HepG2 (cell line): ENCODE results near the gene ST8SIA2. TPM values are rescaled to one million over a fixed set of nuclear protein-coding genes. Genes with fewer than 3 reads are reported as not detected.

ENCODE experiments used
- ATAC-seq: fragments of 200-7000 bp; cut with Tn5 transposase; 3 replicates; pipeline ENCODE4 v1.9.1; 2020; ENCODE audit warnings: mild to moderate bottlenecking, moderate library complexity
- BruUV-seq: library from RNA; stranded (reverse); fragments of 400-500 nt; replicated peaks from 2 replicates; lab custom pipeline; 2021; lab: Mats Ljungman, UMichigan
- CTCF ChIA-PET: fragments of 300-600 bp; formaldehyde crosslinking; extraction: SDS; loops from one replicate; lab custom pipeline; 2021; ENCODE audit warnings: low total read pairs, inconsistent platforms, low intra/inter-chr PET ratio; lab: Yijun Ruan, JAX
- POLR2A ChIA-PET: fragments of 350-600 bp; sonication (Branson Sonifier 250); formaldehyde crosslinking; loops from one replicate; lab custom pipeline; 2020; ENCODE audit warnings: antibody characterized with exemption, inconsistent platforms; lab: Yijun Ruan, JAX
- DNase-seq: peaks from one replicate; pipeline ENCODE4 v3.0.0-alpha.2; 2015; ENCODE audit warnings: low spot score
- FAIRE-seq: peaks from 3 replicates; lab custom pipeline; 2011; peaks lifted over from hg19 to GRCh38; lab: Jason Lieb, UNC
- H2AFZ ChIP-seq: one replicate; pipeline ENCODE4 v1.6.1; 2011; ENCODE audit warnings: low read length, inconsistent platforms
- H3K27ac ChIP-seq: fragments of 300-600 bp; 3 replicates; pipeline ENCODE4 v1.8.0; 2011; ENCODE audit warnings: mixed run types, mild to moderate bottlenecking, mixed read lengths, low read length, inconsistent platforms; ENCODE audit not compliant: insufficient read depth; ENCODE audit errors: extremely low read length
- H3K27me3 ChIP-seq, 2 experiments: fragments of 200-600 bp in 1 of 2; 2 replicates in 1 of 2; 3 replicates in 1 of 2; pipeline versions ENCODE4 v1.6.0 to v1.8.0; 2011; ENCODE audit warnings: low read length in 2 of 2, mild to moderate bottlenecking in 2 of 2, moderate library complexity in 2 of 2, inconsistent platforms in 1 of 2; ENCODE audit not compliant: insufficient read depth in 2 of 2, control insufficient read depth in 1 of 2
- H3K36me3 ChIP-seq, 2 experiments: fragments of 200-600 bp in 1 of 2; replicated peaks in 1 of 2; 2 replicates in 1 of 2; 3 replicates in 1 of 2; pipeline versions ENCODE4 v1.5.1 to v1.8.0; 2011; ENCODE audit warnings: low read length in 2 of 2, inconsistent platforms in 1 of 2; ENCODE audit not compliant: insufficient read depth in 2 of 2, control insufficient read depth in 1 of 2
- H3K4me1 ChIP-seq: 2 replicates; pipeline ENCODE4 v1.5.1; 2012; ENCODE audit warnings: low read length, inconsistent platforms; ENCODE audit not compliant: insufficient read depth
- H3K4me2 ChIP-seq: 2 replicates; pipeline ENCODE4 v1.6.0; 2011; ENCODE audit warnings: low read depth, low read length, inconsistent platforms
- H3K4me3 ChIP-seq, 3 experiments: fragments of 200-600 bp in 1 of 3; sonication (generic), shearing (Covaris generic) in 1 of 3; replicated peaks in 1 of 3; 2 replicates each; pipeline ENCODE4 v1.5.1; 2011 to 2016; ENCODE audit warnings: low read length in 3 of 3, inconsistent platforms in 2 of 3, low read depth in 2 of 3, mild to moderate bottlenecking in 2 of 3, control low read depth in 1 of 3, mixed read lengths in 1 of 3; ENCODE audit not compliant: insufficient read depth in 1 of 3
- H3K79me2 ChIP-seq: one replicate; pipeline ENCODE4 v1.6.1; 2011; ENCODE audit warnings: low read length, inconsistent platforms; ENCODE audit not compliant: insufficient read depth
- H3K9ac ChIP-seq: 2 replicates; pipeline ENCODE4 v1.6.0; 2011; ENCODE audit warnings: mild to moderate bottlenecking, low read depth, low read length, inconsistent platforms; ENCODE audit not compliant: insufficient read depth
- H3K9me3 ChIP-seq: 2 replicates; pipeline ENCODE4 v1.5.1; 2012; ENCODE audit warnings: mild to moderate bottlenecking, low read length
- H4K20me1 ChIP-seq: 2 replicates; pipeline ENCODE4 v1.6.0; 2011; ENCODE audit warnings: inconsistent platforms, mild to moderate bottlenecking, low read length, moderate library complexity; ENCODE audit not compliant: insufficient read depth
- FLYWCH1 ChIP-seq: sonication (generic); formaldehyde crosslinking; IDR thresholded peaks from 2 replicates; pipeline ENCODE4 v1.8.1; 2023; ENCODE audit warnings: mild to moderate bottlenecking, missing genetic modification reagents
- HDAC2 ChIP-seq: sonication (generic); formaldehyde crosslinking; IDR thresholded peaks from 2 replicates; pipeline ENCODE4 v1.4.0; 2020; ENCODE audit warnings: missing genetic modification reagents
- NPAS2 ChIP-seq: sonication (generic); formaldehyde crosslinking; IDR thresholded peaks from 2 replicates; pipeline ENCODE4 v1.8.0; 2022; ENCODE audit warnings: mild to moderate bottlenecking, missing genetic modification reagents, borderline replicate concordance
- STAT5B ChIP-seq: sonication (generic); formaldehyde crosslinking; IDR thresholded peaks from 2 replicates; pipeline ENCODE4 v1.4.0; 2020; ENCODE audit warnings: missing genetic modification reagents
- ZBTB40 ChIP-seq, 2 experiments: fragments of 450-650 bp in 1 of 2; sonication (generic) in 1 of 2; formaldehyde crosslinking in 1 of 2; IDR thresholded peaks; 2 replicates each; pipeline versions ENCODE4 v1.6.1 to v1.8.0; 2016 to 2022; ENCODE audit warnings: antibody characterized with exemption in 1 of 2, mild to moderate bottlenecking in 1 of 2, missing genetic modification reagents in 1 of 2
- ZNF17 ChIP-seq: sonication (generic); formaldehyde crosslinking; IDR thresholded peaks from 2 replicates; pipeline ENCODE4 v1.5.0; 2020; ENCODE audit warnings: mild to moderate bottlenecking, missing genetic modification reagents
- ZNF879 ChIP-seq: sonication (generic); formaldehyde crosslinking; IDR thresholded peaks from 2 replicates; pipeline ENCODE4 v1.8.1; 2023; ENCODE audit warnings: missing genetic modification reagents
- WGBS: methylation state at CpG from one replicate; pipeline ENCODE4 v1.1.6; 2017; ENCODE audit warnings: low lambda C conversion rate; 5-methylcytosine and 5-hydroxymethylcytosine counted together
- in situ Hi-C: cut with HindIII; loops from 2 replicates; pipeline ENCODE4 v1.10.0; 2017; ENCODE audit warnings: low pct_unique_long_range_greater_than_20kb; ENCODE audit not compliant: extremely low pct_ligation_motif_present
- intact Hi-C: fragments of 100-400 bp; cut with micrococcal nuclease; formaldehyde crosslinking; loops from one replicate; pipeline ENCODE4 v1.10.0; 2022; ENCODE audit not compliant: unreplicated experiment
- polyA plus RNA-seq, 8 experiments: library from polyadenylated mRNA; depleted of rRNA in 3 of 8; stranded (reverse) in 7 of 8; unstranded in 1 of 8; fragments of >200 nt; fragmentation: Illumina TruSeq in 4 of 8; extraction: Trizol in 4 of 8; gene quantifications; 2 replicates each; pipeline versions ENCODE4 v1.2.1 to v1.2.3, GENCODE V29; 2011 to 2016; ENCODE audit warnings: low read depth in 4 of 8, missing spikeins in 1 of 8, mixed read lengths in 1 of 8; ENCODE audit not compliant: insufficient read depth in 1 of 8
- total RNA-seq, 5 experiments: library from RNA; depleted of rRNA; stranded (reverse); fragments of >200 nt; fragmentation: Illumina TruSeq; extraction: Trizol; gene quantifications; 2 replicates each; pipeline ENCODE4 v1.2.3, GENCODE V29; 2016; ENCODE audit warnings: low read depth in 1 of 5

The ST8SIA2 gene
- total and polyA plus RNA-seq, 2 of the 13 experiments (the other 11 are each of a cell fraction or from before 2014, with no cell fraction given): not detected

GRCh38 chr15:92355307-92355706, 38.4 kb upstream of the ST8SIA2 start (continued):
- TF ChIP-seq ZBTB40 (IDR thresholded peaks at IDR 0.05) (no peak), ZBTB40 (CRISPR knock-in tag; IDR thresholded peaks at IDR 0.05) (no peak)
- TF ChIP-seq, all 625 proteins: peak for 2

GRCh38 chr15:92361321-92362000, 32.2 kb upstream of the ST8SIA2 start:
- H3K27me3 ChIP-seq: peaks cover 0 to 12% of the 10 kb centered on the region in 2 experiments; a peak in 2 of 5 replicates
- H2AFZ ChIP-seq: no peak overlapping the region
- DNase-seq (no peak), ATAC-seq (no peak), FAIRE-seq (no peak)
- ChIA-PET CTCF (no interaction called here), POLR2A (no interaction called here)
- peaks cover 17% of the 10 kb centered on the region for H3K4me1 ChIP-seq
- intact Hi-C loops: no loop called here
- H3K9ac ChIP-seq: no peak overlapping the region
- no peaks in the 10 kb centered on the region for H3K9me3 ChIP-seq
- WGBS: 22% methylated on average over 10 of the region's 10 CpGs
- no peak for TF ChIP-seq NPAS2 (CRISPR knock-in tag)
- no peak for TF ChIP-seq STAT5B (CRISPR knock-in tag)
- TF ChIP-seq ZNF879: no peak
- no peak for TF ChIP-seq ZNF17 (CRISPR knock-in tag)
- no peak for TF ChIP-seq HDAC2 (CRISPR knock-in tag)
- TF ChIP-seq FLYWCH1 (CRISPR knock-in tag): no peak
- in situ Hi-C loops: no loop called here
- no peaks in the 10 kb centered on the region for H3K79me2 ChIP-seq
- H3K4me3 ChIP-seq: no peak overlapping the region
- H3K36me3 ChIP-seq: no peaks in the 10 kb centered on the region
- H3K27ac ChIP-seq: no peak overlapping the region
- BruUV-seq: no TSS peak
- no peak overlapping the region for H3K4me2 ChIP-seq
- no peaks in the 10 kb centered on the region for H4K20me1 ChIP-seq
